22Rv1 (cell line): ENCODE measurements around the gene ATP2B2.

Experiments
- CTCF ChIP-seq: fragments of 450-650 bp; IDR thresholded peaks from 2 replicates; pipeline ENCODE4 v1.5.1; 2017; ENCODE audit warnings: mild to moderate bottlenecking
- ZFX ChIP-seq: fragments of 450-650 bp; IDR thresholded peaks from 2 replicates; pipeline ENCODE4 v1.6.1; 2017; ENCODE audit warnings: antibody characterized with exemption, borderline replicate concordance

GRCh38 chr3:10550705-10551104 is 45.3 kb upstream of the ATP2B2 start:
- TF ChIP-seq CTCF (no peak), ZFX (no peak)
